Hypothalamus (tissue), 51 donors: ENCODE results near the gene CATSPER3.

Experiments used
- DNase-seq, 51 donors: peaks; one replicate each; lab custom pipeline; 2025; lab: John Stamatoyannopoulos, UW

Gene CATSPER3

GRCh38 chr5:135027697-135028615 is 60.2 kb downstream of the CATSPER3 start:
- DNase-seq = no peak

- DNase-seq = no peak
Measured at GRCh38 chr5:135028791-135029476, 61.2 kb downstream of the CATSPER3 start.

- DNase-seq = no peak
Measured at GRCh38 chr5:135029477-135030122, 61.9 kb downstream of the CATSPER3 start.

GRCh38 chr5:135030123-135030955 is 62.6 kb downstream of the CATSPER3 start:
- DNase-seq = no peak

- no peak for DNase-seq
Measured at GRCh38 chr5:135030956-135031812, 63.5 kb downstream of the CATSPER3 start.

GRCh38 chr5:135031813-135032694 is 64.3 kb downstream of the CATSPER3 start:
- DNase-seq = no peak

- DNase-seq = no peak
Measured at GRCh38 chr5:135032695-135032998, 64.9 kb downstream of the CATSPER3 start.

- no peak for DNase-seq
Measured at GRCh38 chr5:135032999-135033861, 65.5 kb downstream of the CATSPER3 start.

GRCh38 chr5:135033901-135034235 is 66.2 kb downstream of the CATSPER3 start, which contains the start of gene PITX1:
Gene PITX1 (minus strand): TSS chr5:135034228. CDS start chr5:135033881, 347 bp downstream.
- no peak for DNase-seq

GRCh38 chr5:135034236-135034962 is 66.7 kb downstream of the CATSPER3 start:
- DNase-seq = no peak

GRCh38 chr5:135034963-135035677 is 67.4 kb downstream of the CATSPER3 start:
- DNase-seq = no peak

GRCh38 chr5:135035678-135036030 is 67.9 kb downstream of the CATSPER3 start:
- DNase-seq = no peak

GRCh38 chr5:135036405-135036804 is 68.7 kb downstream of the CATSPER3 start:
- no peak for DNase-seq

- DNase-seq = no peak
Measured at GRCh38 chr5:135037519-135038204, 70.0 kb downstream of the CATSPER3 start.

- no peak for DNase-seq
Measured at GRCh38 chr5:135038205-135038812, 70.6 kb downstream of the CATSPER3 start.
